DMS 273 treated with DMSO at 0.1 percent for 48 hours (cell line): ENCODE measurements around the gene QRFP.

Experiments
- DNase-seq: peaks from one replicate; lab custom pipeline; 2025; lab: John Stamatoyannopoulos, UW

Gene QRFP

GRCh38 chr9:130933114-130934046 lies 36.8 kb upstream of the QRFP start:
- DNase-seq: no peak

GRCh38 chr9:130932255-130933079 lies 35.9 kb upstream of the QRFP start:
- no peak for DNase-seq

GRCh38 chr9:130931508-130932254 lies 35.1 kb upstream of the QRFP start:
- DNase-seq: no peak

- no peak for DNase-seq
Observed at GRCh38 chr9:130930804-130931349, 34.3 kb upstream of the QRFP start.

- DNase-seq: no peak
Observed at GRCh38 chr9:130930132-130930803, 33.7 kb upstream of the QRFP start.

GRCh38 chr9:130929571-130930038 lies 33.0 kb upstream of the QRFP start:
- no peak for DNase-seq

GRCh38 chr9:130927995-130928900 lies 31.6 kb upstream of the QRFP start:
- DNase-seq: no peak

- no peak for DNase-seq
Observed at GRCh38 chr9:130927338-130927737, 30.7 kb upstream of the QRFP start.

GRCh38 chr9:130925050-130925678 lies 28.6 kb upstream of the QRFP start:
- DNase-seq: no peak

GRCh38 chr9:130924448-130924788 lies 27.8 kb upstream of the QRFP start:
- no peak for DNase-seq

GRCh38 chr9:130923611-130924447 lies 27.2 kb upstream of the QRFP start:
- no peak for DNase-seq

- DNase-seq: no peak
Observed at GRCh38 chr9:130922893-130923610, 26.4 kb upstream of the QRFP start.

- DNase-seq: no peak
Observed at GRCh38 chr9:130921989-130922892, 25.6 kb upstream of the QRFP start.

GRCh38 chr9:130921300-130921988 lies 24.8 kb upstream of the QRFP start:
- DNase-seq: no peak

- no peak for DNase-seq
Observed at GRCh38 chr9:130920762-130921299, 24.2 kb upstream of the QRFP start.

- DNase-seq: no peak
Observed at GRCh38 chr9:130920233-130920632, 23.6 kb upstream of the QRFP start.
